HepG2 (cell line): ENCODE measurements around the gene PRICKLE2.

Experiments used
- ATF1 ChIP-seq: IDR thresholded peaks from 2 replicates; pipeline ENCODE4 v1.6.1; 2016; ENCODE audit warnings: mild to moderate bottlenecking, control low read depth
- FOXM1 ChIP-seq: sonication (generic); formaldehyde crosslinking; IDR thresholded peaks from 2 replicates; pipeline ENCODE4 v1.5.0; 2020; ENCODE audit warnings: missing genetic modification reagents
- HOXA7 ChIP-seq: sonication (generic); formaldehyde crosslinking; IDR thresholded peaks from 2 replicates; pipeline ENCODE4 v1.8.1; 2022; ENCODE audit warnings: mild to moderate bottlenecking, missing genetic modification reagents, moderate library complexity
- KAT2B ChIP-seq: fragments of 150-350 bp; IDR thresholded peaks from 2 replicates; pipeline ENCODE4 v1.6.1; 2014; ENCODE audit warnings: low read depth, low read length, borderline replicate concordance
- NFYB ChIP-seq: sonication (generic); formaldehyde crosslinking; IDR thresholded peaks from 2 replicates; pipeline ENCODE4 v1.4.0; 2020; ENCODE audit warnings: missing genetic modification reagents
- POLR2AphosphoS5 ChIP-seq: IDR thresholded peaks from 2 replicates; pipeline ENCODE4 v1.6.1; 2012; ENCODE audit warnings: low read depth, low read length
- SMYD3 ChIP-seq: sonication (generic); formaldehyde crosslinking; IDR thresholded peaks from 2 replicates; pipeline ENCODE4 v1.8.1; 2023; ENCODE audit warnings: mild to moderate bottlenecking, missing genetic modification reagents
- TAF15 ChIP-seq: fragments of 200-400 bp; formaldehyde crosslinking; IDR thresholded peaks from one replicate; pipeline ENCODE4 v1.6.1; 2018; ENCODE audit warnings: mild to moderate bottlenecking, low read depth, low read length; ENCODE audit not compliant: poor library complexity, severe bottlenecking
- ZFP37 ChIP-seq: sonication (generic); formaldehyde crosslinking; IDR thresholded peaks from 2 replicates; pipeline ENCODE4 v1.4.0; 2020; ENCODE audit warnings: missing genetic modification reagents, borderline replicate concordance
- ZNF263 ChIP-seq: sonication (generic); formaldehyde crosslinking; IDR thresholded peaks from 2 replicates; pipeline ENCODE4 v1.4.0; 2020; ENCODE audit warnings: missing genetic modification reagents
- ZNF530 ChIP-seq: sonication (generic); formaldehyde crosslinking; IDR thresholded peaks from 2 replicates; pipeline ENCODE4 v1.5.0; 2020; ENCODE audit warnings: low read depth, mild to moderate bottlenecking, missing genetic modification reagents
- TF ChIP-seq, protein P1 (sequence below): sonication (generic); formaldehyde crosslinking; IDR thresholded peaks from 2 replicates; pipeline ENCODE4 v1.5.0; 2020; ENCODE audit warnings: mild to moderate bottlenecking, missing genetic modification reagents, moderate library complexity

- no peak for TF ChIP-seq FOXM1 (CRISPR knock-in tag)
- no peak for TF ChIP-seq ZNF530 (CRISPR knock-in tag)
- TF ChIP-seq SMYD3 (CRISPR knock-in tag), result no peak
- TF ChIP-seq ATF1 (CRISPR knock-in tag), result no peak
- TF ChIP-seq ZNF263 (CRISPR knock-in tag), result no peak
- TF ChIP-seq HOXA7 (CRISPR knock-in tag), result no peak
- no peak for TF ChIP-seq KAT2B
- TF ChIP-seq NFYB, result no peak
- no peak for TF ChIP-seq POLR2AphosphoS5
- TF ChIP-seq ZFP37 (CRISPR knock-in tag), result no peak
- TF ChIP-seq, protein P1, sequence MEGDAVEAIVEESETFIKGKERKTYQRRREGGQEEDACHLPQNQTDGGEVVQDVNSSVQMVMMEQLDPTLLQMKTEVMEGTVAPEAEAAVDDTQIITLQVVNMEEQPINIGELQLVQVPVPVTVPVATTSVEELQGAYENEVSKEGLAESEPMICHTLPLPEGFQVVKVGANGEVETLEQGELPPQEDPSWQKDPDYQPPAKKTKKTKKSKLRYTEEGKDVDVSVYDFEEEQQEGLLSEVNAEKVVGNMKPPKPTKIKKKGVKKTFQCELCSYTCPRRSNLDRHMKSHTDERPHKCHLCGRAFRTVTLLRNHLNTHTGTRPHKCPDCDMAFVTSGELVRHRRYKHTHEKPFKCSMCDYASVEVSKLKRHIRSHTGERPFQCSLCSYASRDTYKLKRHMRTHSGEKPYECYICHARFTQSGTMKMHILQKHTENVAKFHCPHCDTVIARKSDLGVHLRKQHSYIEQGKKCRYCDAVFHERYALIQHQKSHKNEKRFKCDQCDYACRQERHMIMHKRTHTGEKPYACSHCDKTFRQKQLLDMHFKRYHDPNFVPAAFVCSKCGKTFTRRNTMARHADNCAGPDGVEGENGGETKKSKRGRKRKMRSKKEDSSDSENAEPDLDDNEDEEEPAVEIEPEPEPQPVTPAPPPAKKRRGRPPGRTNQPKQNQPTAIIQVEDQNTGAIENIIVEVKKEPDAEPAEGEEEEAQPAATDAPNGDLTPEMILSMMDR (CRISPR knock-in tag), result no peak
- TF ChIP-seq TAF15, result no peak
These were observed 47.6 kb upstream of the PRICKLE2 start for GRCh38 chr3:64272842-64273241.
